Measurements from ENCODE around the gene M6PR.
"Not testable (repeated sequence)": the region's sequence is repeated elsewhere in the genome, so short reads cannot be mapped to it uniquely, and the experiment has no call there.

M6PR gene

GRCh38 chr12:8950702-8951478 lies 1.4 kb upstream of the M6PR start:
- DNase-seq (ENCODE audit: low spot score), result no peak

GRCh38 chr12:8950221-8950527 lies 729 bp upstream of the M6PR start:
- no peak for DNase-seq (ENCODE audit: low spot score)

DNA sequence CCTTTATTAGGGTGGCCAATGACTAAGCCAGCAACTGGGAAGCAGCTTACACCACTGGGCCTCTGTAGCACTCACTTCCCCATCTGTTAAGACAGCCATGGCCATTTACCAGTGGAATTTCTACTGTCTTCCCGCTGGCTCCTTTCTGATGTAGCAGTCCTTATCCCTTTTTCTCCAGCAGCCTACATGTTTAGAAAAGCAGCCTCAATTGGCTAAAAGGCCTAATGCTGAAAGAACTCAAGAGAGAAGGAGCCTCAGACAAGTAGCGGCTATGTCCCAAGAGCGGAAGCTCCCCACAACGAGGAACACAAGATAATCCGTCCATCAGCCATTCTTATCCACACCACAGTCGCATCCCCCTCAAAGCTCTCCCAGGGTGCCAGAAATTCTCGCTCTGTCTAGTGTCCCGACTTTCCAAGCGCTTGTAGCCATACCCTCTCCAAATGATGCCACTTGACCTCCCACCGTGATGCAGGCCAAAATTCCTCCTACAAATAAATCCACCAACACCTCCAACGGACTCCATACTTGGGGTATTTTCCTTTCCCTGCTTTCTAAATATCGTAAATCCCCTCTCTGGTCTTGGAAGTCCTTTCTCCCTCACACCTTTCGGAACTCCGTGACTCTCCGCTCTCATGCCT lies 624 bp downstream of the M6PR start:
- peak; percentile 7 for DNase-seq (ENCODE audit: low spot score)

DNA sequence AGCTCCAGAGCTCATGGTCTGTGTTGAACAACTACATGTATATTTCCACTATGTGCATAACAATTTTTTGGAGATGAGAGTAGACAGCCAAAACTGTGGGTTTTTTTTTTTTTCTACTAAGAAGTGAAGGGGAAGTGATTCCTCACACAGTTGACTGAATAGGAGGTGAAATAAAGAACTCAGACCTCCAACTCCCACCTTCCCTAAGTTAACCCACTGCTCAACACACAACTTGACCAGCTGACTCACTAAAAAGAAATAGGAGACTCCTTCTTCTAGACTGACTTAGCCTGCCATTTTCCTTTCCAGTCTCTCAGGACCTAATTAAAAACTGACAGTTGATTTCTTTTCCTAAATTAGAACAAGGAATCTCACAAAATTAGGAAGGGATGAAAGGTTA lies 1.7 kb downstream of the M6PR start:
- DNase-seq (ENCODE audit: low spot score), result no peak

- no peak for DNase-seq (ENCODE audit: low spot score)
Measured at GRCh38 chr12:8946733-8947132, 2.7 kb downstream of the M6PR start.

- DNase-seq (ENCODE audit: low spot score), result no peak
Measured at GRCh38 chr12:8943565-8944186, 5.8 kb downstream of the M6PR start.

DNA sequence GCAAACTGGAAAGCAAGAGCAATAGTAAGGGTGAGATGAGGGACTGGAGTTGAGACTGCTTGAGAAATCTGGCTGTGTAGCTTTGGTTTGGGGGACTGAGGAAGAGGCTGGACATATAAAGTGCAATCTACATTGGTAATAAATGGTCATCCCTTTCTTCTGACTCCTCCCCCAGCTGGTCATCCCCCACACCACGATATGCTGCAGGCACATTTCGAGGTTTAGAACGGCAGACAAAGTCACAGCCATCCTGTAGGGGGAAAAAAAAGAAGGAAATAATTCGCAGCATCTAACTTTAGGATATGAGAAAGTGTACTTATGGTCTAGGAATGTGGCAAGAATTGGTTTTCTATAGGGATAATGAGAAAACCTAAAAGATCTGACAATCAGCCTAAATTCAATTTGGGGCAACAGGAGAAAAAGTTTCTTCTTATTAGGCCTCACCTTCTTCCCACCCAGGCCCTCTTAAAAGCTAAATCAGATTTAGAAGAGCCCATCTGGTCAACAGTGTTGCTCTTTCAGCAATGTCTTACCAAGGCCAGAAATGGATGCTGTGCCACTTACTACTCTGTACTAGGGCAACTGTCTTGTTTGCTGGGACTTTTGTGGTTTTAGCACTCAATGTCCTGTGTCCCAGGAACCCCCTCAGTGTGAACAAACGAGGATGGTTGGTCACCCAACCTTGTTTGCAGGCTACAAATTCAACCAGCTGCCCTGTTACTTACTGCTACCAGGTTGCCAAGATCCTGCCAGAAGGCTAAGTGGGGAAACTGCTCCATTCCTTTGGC lies 7.6 kb downstream of the M6PR start:
- no peak for DNase-seq (ENCODE audit: low spot score)

- DNase-seq (ENCODE audit: low spot score), result not testable (repeated sequence)
Measured at GRCh38 chr12:8937842-8938442, 11.5 kb downstream of the M6PR start.

DNA sequence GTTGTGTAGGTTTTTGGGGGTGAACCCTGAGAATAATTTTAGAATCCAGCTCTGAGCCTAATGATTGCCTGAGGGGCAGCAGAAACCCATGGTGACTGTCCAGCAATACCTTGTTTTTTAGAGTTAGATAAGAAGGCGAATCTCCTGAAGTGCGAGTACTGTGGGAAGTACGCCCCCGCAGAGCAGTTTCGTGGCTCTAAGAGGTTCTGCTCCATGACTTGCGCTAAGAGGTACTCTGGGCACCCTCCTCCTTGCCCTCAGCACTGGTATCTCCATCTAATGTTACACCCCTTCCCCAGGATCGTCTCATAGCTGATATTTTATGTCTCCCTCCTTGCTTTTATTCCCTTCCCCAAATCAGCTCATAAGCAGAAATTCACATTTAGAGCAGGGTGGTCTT lies 12.7 kb downstream of the M6PR start:
- DNase-seq (ENCODE audit: low spot score), result no peak

- not testable (repeated sequence) for DNase-seq (ENCODE audit: low spot score)
Measured at GRCh38 chr12:8934080-8934479, 15.4 kb downstream of the M6PR start.

GRCh38 chr12:8932464-8932863 lies 17.0 kb downstream of the M6PR start:
- peak; percentile 8 for DNase-seq (ENCODE audit: low spot score)

GRCh38 chr12:8930655-8931323 lies 18.7 kb downstream of the M6PR start:
- not testable (repeated sequence) for DNase-seq (ENCODE audit: low spot score)

GRCh38 chr12:8922544-8922943 lies 26.9 kb downstream of the M6PR start:
- DNase-seq (ENCODE audit: low spot score), result no peak

DNA sequence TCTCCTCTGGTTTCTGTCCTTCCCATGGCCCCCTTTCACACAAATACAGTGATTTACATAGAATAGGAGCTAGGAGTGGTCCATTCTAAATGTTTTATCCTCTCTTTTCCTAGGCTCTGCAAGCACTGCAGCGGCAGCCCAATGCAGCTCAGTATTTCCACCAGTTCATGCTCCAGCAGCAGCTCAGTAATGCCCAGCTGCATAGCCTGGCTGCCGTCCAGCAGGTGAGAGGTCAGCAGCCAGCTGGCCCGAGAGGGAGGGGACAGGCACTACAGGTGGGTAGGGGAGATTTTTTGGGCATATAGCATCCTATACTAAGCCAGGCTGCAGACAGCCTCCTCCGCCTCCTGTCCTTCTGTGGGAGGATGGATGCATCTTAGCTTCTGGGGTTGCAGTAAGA lies 29.8 kb downstream of the M6PR start:
- not testable (repeated sequence) for DNase-seq (ENCODE audit: low spot score)

GRCh38 chr12:8917751-8918150 lies 31.7 kb downstream of the M6PR start:
- DNase-seq (ENCODE audit: low spot score), result no peak

DNA sequence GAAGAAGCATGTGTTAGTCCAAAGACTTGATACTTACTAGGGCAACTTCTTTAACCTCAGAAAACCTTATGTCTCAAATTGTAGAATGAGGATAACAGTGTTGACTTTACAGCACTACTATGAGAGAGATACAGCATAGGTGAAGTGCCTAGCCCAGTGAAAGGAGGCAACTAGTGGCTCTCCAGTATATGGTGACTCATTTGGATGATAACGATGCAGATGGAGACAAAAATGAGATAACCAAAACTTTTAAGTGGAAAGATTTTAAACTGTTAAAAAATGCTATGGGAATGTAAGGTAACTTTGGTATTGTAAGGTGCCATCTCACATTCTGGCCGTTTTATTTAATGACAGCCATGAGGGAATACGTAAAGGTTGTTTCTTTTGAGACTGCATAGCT lies 32.4 kb downstream of the M6PR start:
- no peak for DNase-seq (ENCODE audit: low spot score)

GRCh38 chr12:8916154-8916553 lies 33.3 kb downstream of the M6PR start:
- no peak for DNase-seq (ENCODE audit: low spot score)

DNA sequence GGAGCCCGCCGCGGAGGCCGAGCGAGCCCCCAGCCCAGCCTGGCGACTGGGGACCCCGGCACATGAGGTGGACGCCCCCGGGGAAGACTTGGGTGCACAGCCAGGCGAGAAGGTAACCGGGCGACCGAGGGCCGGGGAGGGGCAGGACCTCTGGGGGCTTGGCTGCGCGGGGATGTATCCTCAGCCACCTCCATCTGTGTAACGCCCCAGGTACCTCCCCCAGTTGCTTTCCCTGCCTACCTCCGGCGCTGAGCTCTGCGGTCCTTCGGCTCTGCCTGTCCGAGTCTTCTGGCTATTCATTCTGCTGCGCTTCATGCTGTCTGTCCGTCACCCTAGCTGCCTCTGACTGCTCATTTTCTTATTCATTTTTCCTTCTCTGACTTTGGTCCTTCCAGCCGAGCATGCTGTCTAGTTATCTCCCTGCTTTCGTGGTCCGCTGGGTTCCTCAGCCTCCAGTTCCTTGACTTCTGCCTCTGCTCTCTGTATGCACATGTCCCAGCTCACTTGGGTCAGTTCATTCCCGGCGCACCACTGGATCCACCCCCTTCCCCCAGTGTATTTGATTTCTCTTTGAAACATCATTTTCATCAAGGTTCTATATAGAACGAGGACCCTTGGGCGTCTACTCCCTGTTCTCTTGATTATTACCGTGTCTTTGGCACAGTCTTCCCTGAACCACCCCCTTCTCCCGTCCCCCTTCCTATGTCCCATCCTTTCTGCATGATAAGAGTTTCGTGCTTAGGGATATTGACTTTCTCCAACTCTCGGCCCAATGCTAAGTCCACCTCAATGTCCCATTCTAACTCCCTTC lies 34.5 kb downstream of the M6PR start:
- peak; percentile 17 for DNase-seq (ENCODE audit: low spot score)

GRCh38 chr12:8914033-8914715 lies 35.3 kb downstream of the M6PR start, which contains the start of gene PHC1:
Gene PHC1 (plus strand): TSS chr12:8914509. CDS start chr12:8917678, 3,169 bp downstream.
- DNase-seq (ENCODE audit: low spot score), result peak; percentile 82

GRCh38 chr12:8913702-8914032 lies 35.8 kb downstream of the M6PR start:
- no peak for DNase-seq (ENCODE audit: low spot score)

Data from putamen (tissue), 1 donor.